Neural progenitor cell (in vitro differentiated cells): ENCODE data around the gene MIEF1. TPM values are rescaled to one million over a fixed set of nuclear protein-coding genes. Genes with fewer than 3 reads are reported as not detected.

Experiments used
- DNase-seq: peaks from one replicate; pipeline ENCODE4 v3.0.0-alpha.2; 2016; ENCODE audit warnings: low spot score
- H2AFZ ChIP-seq: fragments of 200-600 bp; sonication (generic); replicated peaks from 2 replicates; pipeline ENCODE4 v1.6.1; 2016; ENCODE audit warnings: antibody characterized with exemption
- H3F3A ChIP-seq: fragments of 200-600 bp; sonication (generic); 2 replicates; pipeline ENCODE4 v1.6.1; 2016; ENCODE audit warnings: antibody characterized with exemption, low read depth
- H3K27ac ChIP-seq: fragments of 200-600 bp; sonication (generic); 2 replicates; pipeline ENCODE4 v1.5.1; 2016; ENCODE audit warnings: mild to moderate bottlenecking
- H3K27me3 ChIP-seq: fragments of 200-600 bp; sonication (generic); 2 replicates; pipeline ENCODE4 v1.6.1; 2016; ENCODE audit warnings: mild to moderate bottlenecking, moderate library complexity
- H3K36me3 ChIP-seq: fragments of 200-600 bp; sonication (generic); 2 replicates; pipeline ENCODE4 v1.5.1; 2016
- H3K4me1 ChIP-seq: fragments of 200-600 bp; sonication (generic); 2 replicates; pipeline ENCODE4 v1.6.1; 2016; ENCODE audit warnings: mixed run types
- H3K4me2 ChIP-seq: fragments of 200-600 bp; sonication (generic); 2 replicates; pipeline ENCODE4 v1.6.1; 2016
- H3K4me3 ChIP-seq: fragments of 200-600 bp; sonication (generic); 2 replicates; pipeline ENCODE4 v1.5.1; 2016
- H3K79me2 ChIP-seq: fragments of 200-600 bp; sonication (generic); 2 replicates; pipeline ENCODE4 v1.6.1; 2016; ENCODE audit warnings: low read depth
- H3K9ac ChIP-seq: fragments of 200-600 bp; sonication (generic); 2 replicates; pipeline ENCODE4 v1.6.1; 2016
- H3K9me3 ChIP-seq: fragments of 200-600 bp; sonication (generic); 2 replicates; pipeline ENCODE4 v1.5.1; 2016; ENCODE audit warnings: low read depth
- H4K20me1 ChIP-seq: fragments of 200-600 bp; sonication (generic); 2 replicates; pipeline ENCODE4 v1.6.1; 2016; ENCODE audit warnings: low read depth
- H3K27ac Mint-ChIP-seq: 3 replicates; pipeline ENCODE4 v1.8.0; 2021; ENCODE audit warnings: mixed read lengths
- H3K27me3 Mint-ChIP-seq: 2 replicates; pipeline ENCODE4 v1.8.0; 2022; ENCODE audit warnings: low read depth, mild to moderate bottlenecking, inconsistent platforms, moderate library complexity, mixed read lengths; ENCODE audit not compliant: insufficient read depth
- H3K36me3 Mint-ChIP-seq: 3 replicates; pipeline ENCODE4 v1.8.0; 2021; ENCODE audit warnings: mixed read lengths
- H3K4me1 Mint-ChIP-seq: 3 replicates; pipeline ENCODE4 v1.8.0; 2021; ENCODE audit warnings: mixed read lengths
- H3K4me3 Mint-ChIP-seq: 3 replicates; pipeline ENCODE4 v1.8.0; 2021; ENCODE audit warnings: mild to moderate bottlenecking, moderate library complexity, mixed read lengths
- H3K9me3 Mint-ChIP-seq: 3 replicates; pipeline ENCODE4 v1.8.0; 2020; ENCODE audit warnings: mixed read lengths
- EZH2 ChIP-seq: fragments of 200-600 bp; sonication (generic); IDR thresholded peaks from 2 replicates; pipeline ENCODE4 v1.6.1; 2017; ENCODE audit warnings: antibody characterized with exemption, mild to moderate bottlenecking, moderate library complexity
- EZH2phosphoT487 ChIP-seq: fragments of 200-600 bp; sonication (generic); IDR thresholded peaks from 2 replicates; pipeline ENCODE4 v1.6.1; 2017; ENCODE audit warnings: antibody characterized with exemption
- total RNA-seq: library from RNA; depleted of rRNA; stranded (reverse); fragments of >200 nt; gene quantifications from 2 replicates; pipeline ENCODE4 v1.2.3, GENCODE V29; 2015; ENCODE audit warnings: low replicate concordance
- TF ChIP-seq, protein P1 (sequence below): fragments of 200-600 bp; sonication (generic); IDR thresholded peaks from 2 replicates; pipeline ENCODE4 v1.5.1; 2017; ENCODE audit warnings: antibody characterized with exemption, mild to moderate bottlenecking

The MIEF1 gene
- total RNA-seq, 1 donor from 2014 or later, result 22.0 TPM

DNA sequence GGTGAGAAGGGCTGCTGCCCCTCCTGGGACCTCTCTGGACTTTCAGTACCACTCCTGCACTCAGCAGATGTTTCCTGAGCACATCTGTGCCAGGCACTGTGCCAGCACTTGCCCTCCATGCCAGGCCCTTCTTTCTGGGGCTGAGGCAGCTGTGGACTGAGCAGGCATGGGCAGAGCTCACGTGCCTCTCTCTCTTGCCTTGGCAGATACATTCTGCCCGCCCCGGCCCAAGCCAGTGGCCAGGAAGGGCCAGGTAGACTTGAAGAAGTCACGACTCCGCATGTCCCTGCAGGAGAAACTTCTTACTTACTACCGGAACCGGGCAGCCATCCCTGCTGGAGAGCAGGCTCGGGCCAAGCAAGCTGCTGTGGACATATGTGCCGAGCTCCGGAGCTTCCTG, 9.9 kb downstream of the MIEF1 start:
- Histone ChIP-seq H3K4me2 (no peak overlapping the region), H3K36me3 (no peaks in the 10 kb centered on the region), H3K9ac (no peak overlapping the region), H3K79me2 (peaks cover 13% of the 10 kb centered on the region), H3F3A (peaks cover 10% of the 10 kb centered on the region), H2AFZ (no peak overlapping the region), H3K4me3 (no peak overlapping the region), H3K27me3 (peaks cover 8% of the 10 kb centered on the region), H3K9me3 (no peaks in the 10 kb centered on the region), H3K27ac (no peak overlapping the region), H3K4me1 (no peaks in the 10 kb centered on the region), H4K20me1 (peaks cover 62% of the 10 kb centered on the region)
- Mint-ChIP-seq H3K4me3 (no peak overlapping the region), H3K9me3 (no peaks in the 10 kb centered on the region), H3K27me3 (peaks cover 7% of the 10 kb centered on the region), H3K4me1 (no peaks in the 10 kb centered on the region), H3K27ac (no peak overlapping the region), H3K36me3 (peaks cover 37% of the 10 kb centered on the region)
- TF ChIP-seq, protein P1, sequence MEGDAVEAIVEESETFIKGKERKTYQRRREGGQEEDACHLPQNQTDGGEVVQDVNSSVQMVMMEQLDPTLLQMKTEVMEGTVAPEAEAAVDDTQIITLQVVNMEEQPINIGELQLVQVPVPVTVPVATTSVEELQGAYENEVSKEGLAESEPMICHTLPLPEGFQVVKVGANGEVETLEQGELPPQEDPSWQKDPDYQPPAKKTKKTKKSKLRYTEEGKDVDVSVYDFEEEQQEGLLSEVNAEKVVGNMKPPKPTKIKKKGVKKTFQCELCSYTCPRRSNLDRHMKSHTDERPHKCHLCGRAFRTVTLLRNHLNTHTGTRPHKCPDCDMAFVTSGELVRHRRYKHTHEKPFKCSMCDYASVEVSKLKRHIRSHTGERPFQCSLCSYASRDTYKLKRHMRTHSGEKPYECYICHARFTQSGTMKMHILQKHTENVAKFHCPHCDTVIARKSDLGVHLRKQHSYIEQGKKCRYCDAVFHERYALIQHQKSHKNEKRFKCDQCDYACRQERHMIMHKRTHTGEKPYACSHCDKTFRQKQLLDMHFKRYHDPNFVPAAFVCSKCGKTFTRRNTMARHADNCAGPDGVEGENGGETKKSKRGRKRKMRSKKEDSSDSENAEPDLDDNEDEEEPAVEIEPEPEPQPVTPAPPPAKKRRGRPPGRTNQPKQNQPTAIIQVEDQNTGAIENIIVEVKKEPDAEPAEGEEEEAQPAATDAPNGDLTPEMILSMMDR, result no peak
- TF ChIP-seq EZH2 (no peak), EZH2phosphoT487 (no peak)
- DNase-seq, result no peak

DNA sequence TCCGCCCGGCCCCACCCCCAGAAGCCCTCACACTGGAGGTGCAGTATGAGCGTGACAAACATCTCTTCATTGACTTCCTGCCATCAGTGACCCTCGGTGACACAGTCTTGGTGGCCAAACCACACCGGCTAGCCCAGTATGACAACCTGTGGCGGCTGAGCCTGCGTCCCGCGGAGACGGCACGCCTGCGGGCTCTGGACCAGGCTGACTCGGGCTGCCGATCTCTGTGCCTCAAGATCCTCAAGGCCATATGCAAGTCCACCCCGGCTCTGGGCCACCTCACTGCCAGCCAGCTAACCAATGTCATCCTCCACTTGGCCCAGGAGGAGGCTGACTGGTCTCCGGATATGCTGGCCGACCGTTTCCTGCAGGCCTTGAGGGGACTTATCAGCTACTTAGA, 11.7 kb downstream of the MIEF1 start:
- Histone ChIP-seq H3K4me3 (no peak overlapping the region), H4K20me1 (peaks cover 51% of the 10 kb centered on the region), H3F3A (peaks cover 25% of the 10 kb centered on the region), H2AFZ (no peak overlapping the region), H3K27ac (no peak overlapping the region), H3K9me3 (no peaks in the 10 kb centered on the region), H3K4me1 (peaks cover 2% of the 10 kb centered on the region), H3K9ac (no peak overlapping the region), H3K4me2 (no peak overlapping the region), H3K79me2 (peaks cover 20% of the 10 kb centered on the region), H3K27me3 (no peaks in the 10 kb centered on the region), H3K36me3 (no peaks in the 10 kb centered on the region)
- Mint-ChIP-seq H3K36me3 (peaks cover 37% of the 10 kb centered on the region), H3K9me3 (no peaks in the 10 kb centered on the region), H3K27me3 (peaks cover 9% of the 10 kb centered on the region), H3K4me1 (peaks cover 10% of the 10 kb centered on the region), H3K4me3 (no peak overlapping the region), H3K27ac (no peak overlapping the region)
- TF ChIP-seq EZH2phosphoT487 (no peak), EZH2 (no peak)
- TF ChIP-seq, protein P1, result no peak
- DNase-seq, result no peak

DNA sequence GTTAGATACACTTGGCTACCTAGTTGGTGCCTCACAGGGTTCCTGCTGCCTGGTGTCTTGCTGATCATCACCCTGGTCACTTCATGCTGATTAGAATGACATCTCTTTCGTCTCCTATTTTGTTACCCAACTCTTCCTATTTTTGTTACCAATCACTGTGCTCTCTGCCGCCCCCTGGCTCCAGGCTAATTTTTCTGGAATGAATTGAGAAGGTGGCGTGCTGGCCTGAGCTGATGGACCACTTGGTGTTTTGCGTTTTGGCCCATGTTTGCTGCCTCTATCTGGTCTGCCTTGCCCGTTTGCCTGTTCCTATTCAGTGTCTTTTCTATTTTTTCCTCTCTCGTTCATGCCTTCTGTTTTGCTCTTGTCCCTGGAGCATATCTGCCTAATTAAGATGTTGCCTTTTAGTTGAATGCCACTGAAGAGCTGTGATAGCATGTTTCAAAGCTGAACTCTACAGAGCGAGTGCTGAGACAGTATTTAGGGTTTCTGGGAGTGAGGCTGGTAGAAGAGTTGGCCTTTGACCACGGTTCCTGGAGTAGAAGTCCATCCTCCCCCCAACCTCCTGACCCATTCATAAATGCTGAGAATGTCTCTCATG, 12.4 kb downstream of the MIEF1 start:
- peaks cover 37% of the 10 kb centered on the region for H3K36me3 Mint-ChIP-seq
- DNase-seq, result peak; percentile 62
- peaks cover 44% of the 10 kb centered on the region for H4K20me1 ChIP-seq
- no peak overlapping the region for H3K4me2 ChIP-seq
- H3K79me2 ChIP-seq, result peaks cover 19% of the 10 kb centered on the region
- H3K4me3 ChIP-seq, result no peak overlapping the region
- no peak overlapping the region for H3K9ac ChIP-seq
- TF ChIP-seq, protein P1, result peak; percentile 76
- TF ChIP-seq EZH2phosphoT487 (no peak), EZH2 (no peak)
- H2AFZ ChIP-seq, result no peak overlapping the region
- no peaks in the 10 kb centered on the region for H3K27me3 ChIP-seq
- no peaks in the 10 kb centered on the region for H3K36me3 ChIP-seq
- H3K27ac Mint-ChIP-seq, result no peak overlapping the region
- H3K4me1 Mint-ChIP-seq, result peaks cover 13% of the 10 kb centered on the region
- H3K4me3 Mint-ChIP-seq, result peak overlapping the region; percentile 22
- H3K27me3 Mint-ChIP-seq, result peaks cover 7% of the 10 kb centered on the region
- peaks cover 4% of the 10 kb centered on the region for H3K4me1 ChIP-seq
- no peaks in the 10 kb centered on the region for H3K9me3 Mint-ChIP-seq
- H3K9me3 ChIP-seq, result no peaks in the 10 kb centered on the region
- H3F3A ChIP-seq, result peaks cover 31% of the 10 kb centered on the region
- no peak overlapping the region for H3K27ac ChIP-seq
